HG03103 (cell line): ENCODE results near the gene LRIT2.

Experiments used
- ATAC-seq: cut with Tn5 transposase; IDR thresholded peaks from one replicate; pipeline ENCODE4 v1.9.1; 2021; ENCODE audit warnings: low read depth; ENCODE audit not compliant: unreplicated experiment

The LRIT2 gene

GRCh38 chr10:84208023-84208422 lies 17.3 kb downstream of the LRIT2 start:
- no peak for ATAC-seq

GRCh38 chr10:84205853-84206525 lies 19.4 kb downstream of the LRIT2 start:
- no peak for ATAC-seq

GRCh38 chr10:84205049-84205852 lies 20.1 kb downstream of the LRIT2 start:
- ATAC-seq = peak; percentile 79

GRCh38 chr10:84204610-84205009 lies 20.7 kb downstream of the LRIT2 start:
- ATAC-seq = no peak

GRCh38 chr10:84204122-84204521 lies 21.2 kb downstream of the LRIT2 start:
- ATAC-seq = peak; percentile 55

- ATAC-seq = no peak
Measured at GRCh38 chr10:84202349-84202748, 23.0 kb downstream of the LRIT2 start.

- no peak for ATAC-seq
Measured at GRCh38 chr10:84201682-84202081, 23.7 kb downstream of the LRIT2 start.

GRCh38 chr10:84201244-84201606 lies 24.1 kb downstream of the LRIT2 start:
- no peak for ATAC-seq

GRCh38 chr10:84200537-84201243 lies 24.7 kb downstream of the LRIT2 start:
- ATAC-seq = no peak

- ATAC-seq = no peak
Measured at GRCh38 chr10:84198206-84198915, 27.0 kb downstream of the LRIT2 start.

- no peak for ATAC-seq
Measured at GRCh38 chr10:84197643-84198042, 27.7 kb downstream of the LRIT2 start.

- ATAC-seq = no peak
Measured at GRCh38 chr10:84196941-84197340, 28.4 kb downstream of the LRIT2 start.

- no peak for ATAC-seq
Measured at GRCh38 chr10:84196083-84196482, 29.3 kb downstream of the LRIT2 start.

GRCh38 chr10:84195044-84195830 lies 30.1 kb downstream of the LRIT2 start:
- ATAC-seq = no peak

- peak; percentile 72 for ATAC-seq
Measured at GRCh38 chr10:84194424-84195043, 30.8 kb downstream of the LRIT2 start, which contains the start of gene CDHR1. CDHR1 (plus strand) TSS chr10:84194537; CDS start chr10:84194761, 224 bp downstream.

GRCh38 chr10:84193846-84194423 lies 31.4 kb downstream of the LRIT2 start:
- ATAC-seq = no peak

GRCh38 chr10:84193327-84193726 lies 32.0 kb downstream of the LRIT2 start:
- no peak for ATAC-seq

- no peak for ATAC-seq
Measured at GRCh38 chr10:84191106-84191505, 34.2 kb downstream of the LRIT2 start.

- ATAC-seq = no peak
Measured at GRCh38 chr10:84190621-84191020, 34.7 kb downstream of the LRIT2 start.
